ENCODE measurements around the gene RPN2.

Gene RPN2

DNA sequence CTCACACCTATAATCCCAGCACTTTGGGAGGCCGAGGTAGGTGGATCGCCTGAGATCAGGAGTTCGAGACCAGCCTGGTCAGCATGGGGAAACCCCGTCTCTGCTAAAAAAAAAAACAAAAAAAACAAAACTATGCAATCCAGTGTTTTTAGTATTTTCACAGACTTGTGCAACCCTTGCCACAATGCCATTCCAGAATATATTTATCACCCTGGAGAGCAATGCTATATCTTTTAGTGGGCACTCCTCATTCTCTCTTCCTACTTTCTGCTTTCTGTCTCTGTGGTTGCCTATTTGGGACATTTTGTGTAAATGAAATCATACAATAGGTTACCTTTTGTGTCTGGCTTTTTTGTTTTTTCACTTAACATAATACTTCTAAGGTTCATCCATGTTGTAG is 39.3 kb downstream of the RPN2 start:
- no peak overlapping the region for H3K4me3 ChIP-seq (ENCODE audit: low read length)
- TF ChIP-seq ZNF274 (IDR thresholded peaks at IDR 0.05; ENCODE audit: low read depth, low read length) = no peak

DNA sequence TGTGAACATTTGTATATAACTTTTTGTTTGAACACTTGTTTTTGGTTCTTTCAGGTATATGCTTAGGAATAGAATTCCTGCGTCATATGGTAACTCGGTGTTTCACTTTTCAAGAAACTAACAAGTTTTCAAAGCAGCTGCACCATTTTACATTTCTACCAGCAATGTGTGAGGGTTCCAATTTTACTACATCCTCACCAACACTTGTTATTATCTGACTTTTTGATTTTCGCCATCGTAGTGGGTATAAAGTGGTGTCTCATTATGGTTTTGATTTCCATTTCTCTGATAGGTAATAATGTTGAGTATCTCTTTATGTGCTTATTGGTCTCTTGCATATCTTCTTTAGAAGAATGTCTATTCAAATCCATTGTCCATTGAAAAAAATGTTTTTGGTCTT is 39.8 kb downstream of the RPN2 start:
- TF ChIP-seq ZNF274 (IDR thresholded peaks at IDR 0.05; ENCODE audit: low read depth, low read length) = no peak
- no peak overlapping the region for H3K4me3 ChIP-seq (ENCODE audit: low read length)

DNA sequence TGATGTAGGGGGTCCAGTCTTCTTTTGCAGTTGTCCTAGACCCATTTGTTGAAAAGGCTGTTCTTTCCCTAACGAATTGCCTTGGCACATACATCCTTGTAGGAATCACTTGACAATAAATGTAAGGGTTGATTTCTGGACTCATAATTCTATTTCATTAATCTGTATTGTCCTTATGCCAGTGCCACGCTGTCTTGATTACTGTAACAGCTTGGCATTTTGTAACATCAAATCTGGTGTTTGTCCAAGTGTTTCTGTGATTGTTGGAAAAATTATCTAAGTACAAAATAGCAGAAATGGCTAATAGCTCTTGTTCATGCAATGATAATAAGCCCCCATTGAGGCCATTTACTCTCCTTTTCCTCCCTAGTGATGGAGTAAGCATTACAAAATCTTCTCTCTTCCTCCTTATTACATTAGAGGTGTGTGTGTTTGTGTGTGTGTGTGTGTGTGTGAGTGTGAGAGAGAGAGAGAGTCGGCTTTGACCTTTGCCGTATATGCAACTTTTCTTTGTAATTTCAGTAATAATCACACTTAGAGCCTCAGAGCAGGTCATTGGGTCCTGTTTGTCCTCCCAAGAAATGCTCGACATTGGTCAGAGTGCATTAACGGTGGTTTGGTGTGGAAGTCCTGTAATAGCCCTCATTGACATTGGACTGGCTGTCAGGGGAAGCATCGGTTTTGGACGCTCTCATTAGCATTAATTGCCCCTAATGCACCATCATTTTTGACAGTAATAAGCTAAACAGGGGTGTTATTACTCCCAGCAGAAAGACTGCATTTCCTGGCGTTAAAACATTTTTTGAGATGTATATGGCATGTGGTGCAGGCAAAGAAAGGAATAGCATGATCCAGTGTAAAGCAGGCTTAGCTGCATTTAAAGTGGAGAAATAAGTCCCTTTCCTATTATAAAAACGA is 40.9 kb downstream of the RPN2 start:
- TF ChIP-seq ZNF274 (IDR thresholded peaks at IDR 0.05; ENCODE audit: low read depth, low read length) = no peak
- H3K4me3 ChIP-seq (ENCODE audit: low read length) = no peak overlapping the region

DNA sequence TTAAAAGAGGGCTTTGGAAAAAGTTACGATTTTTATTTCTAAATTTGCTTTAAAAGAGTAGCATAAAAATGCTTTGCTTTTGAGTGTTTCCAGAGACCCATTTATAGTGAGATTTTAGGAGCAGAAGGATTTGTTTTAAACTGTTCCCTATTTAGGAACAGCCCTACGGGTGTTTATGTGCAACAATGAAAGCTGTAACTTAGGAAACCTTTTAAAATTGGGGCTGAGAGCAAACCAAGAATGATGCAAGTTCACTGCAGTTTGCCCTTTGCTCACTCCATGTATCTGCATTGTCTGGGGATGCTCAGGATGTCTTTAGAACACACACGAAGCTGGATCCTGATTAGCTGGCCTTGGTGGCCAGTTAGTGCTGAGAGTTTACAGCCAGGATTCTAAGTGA is 41.6 kb downstream of the RPN2 start:
- no peak for TF ChIP-seq ZNF274 (IDR thresholded peaks at IDR 0.05; ENCODE audit: low read depth, low read length)
- H3K4me3 ChIP-seq (ENCODE audit: low read length) = no peak overlapping the region

DNA sequence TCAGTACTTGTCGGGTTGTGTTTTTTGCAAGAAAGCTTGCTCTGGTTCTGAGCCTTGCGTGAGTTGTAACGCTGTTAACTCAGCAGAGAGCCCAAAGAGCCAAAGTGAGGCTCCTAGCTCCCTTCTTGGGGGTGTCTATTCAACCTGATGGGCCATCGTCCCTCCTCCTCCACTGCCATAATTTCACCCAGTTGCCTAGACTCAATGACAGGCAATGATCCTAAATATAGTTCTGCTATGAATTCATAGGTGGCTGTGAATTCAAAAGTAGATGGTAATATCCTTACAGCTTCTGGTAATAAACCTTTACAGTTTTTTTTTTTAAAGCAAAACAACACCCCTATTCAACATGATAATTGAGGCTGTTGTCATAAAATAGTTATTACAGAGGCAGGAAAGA is 43.0 kb downstream of the RPN2 start:
- no peak for TF ChIP-seq ZNF274 (IDR thresholded peaks at IDR 0.05; ENCODE audit: low read depth, low read length)
- no peak overlapping the region for H3K4me3 ChIP-seq (ENCODE audit: low read length)

DNA sequence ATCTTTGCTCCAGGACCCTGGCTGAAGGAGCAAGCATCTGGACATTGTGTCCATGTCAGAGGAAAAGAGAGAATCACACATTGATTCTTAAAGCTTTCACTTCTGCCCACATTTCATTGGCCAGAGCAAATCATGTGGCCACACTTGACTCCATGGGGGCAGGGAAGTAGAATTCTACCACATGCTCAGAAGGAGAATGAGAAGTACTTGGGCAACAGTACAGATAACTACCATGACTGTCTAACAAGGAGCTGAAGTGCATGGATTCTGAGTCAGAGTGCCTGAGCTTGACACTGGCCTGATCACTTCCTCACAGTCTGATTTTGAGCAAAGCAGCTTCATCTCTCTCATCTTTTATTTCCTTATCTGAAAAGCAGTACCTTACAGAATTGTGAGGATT is 43.9 kb downstream of the RPN2 start:
- no peak for TF ChIP-seq ZNF274 (IDR thresholded peaks at IDR 0.05; ENCODE audit: low read depth, low read length)

DNA sequence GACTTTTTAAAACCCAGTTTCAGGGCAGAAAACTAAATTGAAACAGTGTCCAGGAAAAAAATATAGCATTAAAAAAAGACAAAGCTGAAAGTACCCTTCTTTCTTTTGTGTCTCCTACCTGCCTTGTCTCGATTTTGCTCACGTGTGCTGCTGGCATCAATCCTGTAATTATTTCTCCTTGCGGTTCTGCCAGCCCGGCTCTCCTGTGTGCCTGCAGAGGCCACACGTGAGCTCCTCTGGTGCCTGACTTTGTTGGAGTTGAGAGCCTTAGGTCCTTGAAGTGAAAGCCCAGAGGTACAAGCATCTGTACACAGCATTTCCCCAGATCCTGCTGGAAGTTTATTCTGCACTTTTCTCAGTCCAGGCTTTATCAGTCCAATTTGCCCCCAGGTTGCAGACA is 46.0 kb downstream of the RPN2 start:
- no peak for TF ChIP-seq ZNF274 (IDR thresholded peaks at IDR 0.05; ENCODE audit: low read depth, low read length)

More for the DNA sequence above, 43.9 kb downstream of the RPN2 start:
- no peak overlapping the region for H3K4me3 ChIP-seq (ENCODE audit: low read length)

DNA sequence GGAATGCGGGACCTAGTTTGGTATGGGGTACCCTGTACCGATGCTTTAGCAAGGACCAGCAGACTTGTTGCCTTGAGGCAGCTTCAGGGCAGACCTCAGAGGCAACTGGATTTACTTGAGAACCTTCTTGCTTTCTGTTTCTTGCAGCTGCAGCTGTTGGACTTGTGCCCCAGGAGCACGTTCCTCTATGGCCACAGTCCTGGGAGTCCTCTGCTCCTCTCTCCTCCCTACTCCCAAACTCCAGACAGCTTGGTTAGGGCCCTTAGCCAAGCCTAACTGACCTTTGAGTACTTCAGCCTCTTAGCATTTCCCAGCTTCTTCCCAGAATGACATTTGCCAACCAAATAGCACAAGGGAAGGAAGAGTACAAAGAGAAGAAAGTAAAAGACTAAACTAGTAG is 47.8 kb downstream of the RPN2 start:
- no peak for TF ChIP-seq ZNF274 (IDR thresholded peaks at IDR 0.05; ENCODE audit: low read depth, low read length)
- no peak overlapping the region for H3K4me3 ChIP-seq (ENCODE audit: low read length)

More for the DNA sequence above, 46.0 kb downstream of the RPN2 start:
- H3K4me3 ChIP-seq (ENCODE audit: low read length) = no peak overlapping the region

DNA sequence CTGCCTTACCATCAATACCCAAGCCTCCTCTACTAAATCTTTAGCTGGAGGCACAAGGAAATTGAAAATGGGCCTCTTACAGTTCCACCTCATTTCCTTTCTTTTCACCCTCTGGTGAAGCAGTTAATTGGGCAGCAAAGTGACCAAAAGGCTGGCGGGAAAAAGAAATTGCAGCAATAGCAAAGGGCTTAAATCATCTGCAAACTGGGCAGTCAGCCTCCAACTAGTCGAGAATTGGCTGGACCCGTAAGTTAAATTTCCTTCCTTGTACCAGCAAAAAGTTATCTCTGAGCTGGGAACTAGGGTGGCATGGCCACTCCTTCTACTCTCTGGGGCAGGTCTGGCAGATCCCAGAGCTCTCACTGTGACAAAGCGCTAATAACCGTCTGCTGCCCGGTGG is 49.0 kb downstream of the RPN2 start:
- H3K4me3 ChIP-seq (ENCODE audit: low read length) = no peak overlapping the region
- no peak for TF ChIP-seq ZNF274 (IDR thresholded peaks at IDR 0.05; ENCODE audit: low read depth, low read length)

DNA sequence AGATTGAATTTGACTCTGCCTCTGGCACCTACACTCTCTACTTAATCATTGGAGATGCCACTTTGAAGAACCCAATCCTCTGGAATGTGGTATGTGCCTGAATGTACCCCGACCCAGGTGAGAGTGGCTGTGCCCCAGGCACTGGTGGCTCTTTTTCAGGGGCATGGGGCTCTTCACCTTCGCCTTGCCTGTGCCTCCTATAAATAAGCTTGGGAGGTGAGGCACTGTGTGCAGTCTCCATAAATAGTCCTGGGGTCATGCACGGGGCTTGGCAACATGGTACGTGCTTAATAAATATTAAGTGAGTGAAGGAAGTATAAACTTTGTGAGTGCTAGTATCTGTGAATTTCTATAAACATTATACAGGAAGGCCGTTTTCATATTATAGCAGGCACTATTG is 49.5 kb downstream of the RPN2 start:
- H3K4me3 ChIP-seq (ENCODE audit: low read length) = no peak overlapping the region
- no peak for TF ChIP-seq ZNF274 (IDR thresholded peaks at IDR 0.05; ENCODE audit: low read depth, low read length)

DNA sequence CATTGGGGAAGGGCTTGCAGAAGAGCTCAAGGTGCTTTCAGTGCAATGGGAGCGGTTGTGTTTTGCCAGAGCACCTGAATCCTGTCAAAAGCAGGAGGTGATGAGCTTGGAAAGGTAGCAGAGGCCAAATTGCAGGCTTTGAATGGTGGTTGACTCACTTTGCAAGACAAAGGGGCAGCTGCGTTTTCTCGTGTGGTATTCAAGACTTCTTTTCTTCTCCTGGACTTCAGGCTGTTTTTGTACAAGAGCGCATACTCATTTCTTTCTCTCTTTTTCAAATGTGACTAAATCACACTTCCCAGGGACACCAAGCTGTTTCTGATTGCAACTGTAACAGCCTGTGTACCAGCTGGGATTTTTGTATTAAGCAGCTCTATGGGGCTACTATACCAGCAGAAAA is 50.2 kb downstream of the RPN2 start:
- no peak for TF ChIP-seq ZNF274 (IDR thresholded peaks at IDR 0.05; ENCODE audit: low read depth, low read length)
- H3K4me3 ChIP-seq (ENCODE audit: low read length) = no peak overlapping the region

DNA sequence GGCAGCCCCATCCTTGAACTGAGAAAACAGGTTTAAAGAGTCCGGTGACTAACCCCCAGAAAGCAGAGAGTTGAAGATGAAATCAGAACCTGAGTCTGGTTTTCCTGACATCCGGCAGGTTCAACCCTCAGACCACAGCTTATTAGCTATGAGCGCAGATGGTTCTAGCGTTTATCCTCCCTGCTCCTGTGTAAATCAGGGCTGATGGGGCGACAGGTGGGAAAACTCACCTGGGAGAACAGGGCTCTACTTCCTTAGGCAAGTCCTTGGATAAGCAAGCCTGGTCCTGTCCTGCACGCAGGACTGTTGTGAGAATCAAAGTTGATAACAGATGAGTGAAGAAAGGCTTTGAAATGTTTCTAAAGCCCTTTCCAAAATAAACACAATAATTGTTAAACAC is 51.1 kb downstream of the RPN2 start:
- H3K4me3 ChIP-seq (ENCODE audit: low read length) = no peak overlapping the region
- no peak for TF ChIP-seq ZNF274 (IDR thresholded peaks at IDR 0.05; ENCODE audit: low read depth, low read length)

DNA sequence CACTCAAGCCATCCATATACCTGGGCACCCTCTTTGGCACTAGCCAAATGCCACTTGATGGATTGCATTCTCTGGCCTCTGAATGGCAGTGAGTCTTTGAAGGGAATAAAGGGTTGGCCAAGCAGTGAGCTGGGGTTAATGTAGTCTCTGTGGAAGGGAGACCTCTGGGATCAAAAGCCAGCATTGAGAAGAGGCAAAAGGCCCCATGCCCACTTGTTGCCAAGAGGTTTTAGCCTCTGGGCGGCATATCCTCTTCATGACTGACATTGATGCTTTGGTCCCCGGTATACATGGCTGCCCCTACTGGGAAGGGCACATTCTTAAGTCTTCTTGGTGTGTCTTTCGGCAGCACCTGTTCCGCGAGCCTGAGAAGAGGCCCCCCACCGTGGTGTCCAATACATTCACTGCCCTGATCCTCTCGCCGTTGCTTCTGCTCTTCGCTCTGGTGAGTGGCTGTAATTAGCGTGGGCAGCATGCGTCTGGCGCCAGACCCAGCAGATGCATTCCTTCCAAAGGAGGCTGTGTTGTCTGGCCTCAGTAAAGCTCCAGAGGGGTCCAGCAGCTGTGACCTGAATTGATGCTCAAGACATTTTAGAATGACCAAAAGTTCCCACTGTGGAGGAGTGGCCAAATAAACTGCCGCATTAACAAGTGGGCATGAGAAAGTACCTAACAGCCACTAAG is 53.0 kb downstream of the RPN2 start:
- H3K4me3 ChIP-seq (ENCODE audit: low read length) = no peak overlapping the region
- no peak for TF ChIP-seq ZNF274 (IDR thresholded peaks at IDR 0.05; ENCODE audit: low read depth, low read length)

DNA sequence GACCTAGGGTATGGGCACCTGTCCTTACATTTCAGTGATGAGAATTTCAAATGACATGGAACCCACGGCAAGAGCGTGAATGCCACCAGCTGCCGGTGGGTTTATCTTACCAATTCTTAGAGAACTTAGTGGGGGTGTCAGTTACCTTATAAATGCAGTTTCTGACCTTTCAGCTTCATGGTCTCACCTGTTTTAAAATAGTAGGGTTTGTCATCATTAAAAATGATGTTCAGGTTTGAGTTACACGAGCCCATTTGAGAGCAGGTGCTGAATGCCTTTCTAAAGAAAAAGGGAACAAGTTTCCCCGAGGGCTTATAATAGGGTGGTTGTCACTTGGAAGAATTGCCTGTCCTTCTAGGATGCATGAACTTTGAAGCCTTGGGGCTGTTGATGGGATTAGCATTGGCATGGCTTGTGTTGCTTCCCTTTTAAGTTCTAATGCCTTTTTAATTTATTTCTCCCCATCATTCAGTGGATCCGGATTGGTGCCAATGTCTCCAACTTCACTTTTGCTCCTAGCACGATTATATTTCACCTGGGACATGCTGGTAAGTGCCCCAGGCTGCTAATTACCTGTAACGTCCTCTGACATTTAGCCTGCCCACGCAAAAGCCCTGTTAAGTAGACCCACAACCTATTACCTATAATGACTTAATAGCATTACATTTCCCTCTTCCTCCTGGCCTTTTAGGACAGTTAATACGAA is 54.6 kb downstream of the RPN2 start:
- no peak for TF ChIP-seq ZNF274 (IDR thresholded peaks at IDR 0.05; ENCODE audit: low read depth, low read length)
- H3K4me3 ChIP-seq (ENCODE audit: low read length) = no peak overlapping the region

DNA sequence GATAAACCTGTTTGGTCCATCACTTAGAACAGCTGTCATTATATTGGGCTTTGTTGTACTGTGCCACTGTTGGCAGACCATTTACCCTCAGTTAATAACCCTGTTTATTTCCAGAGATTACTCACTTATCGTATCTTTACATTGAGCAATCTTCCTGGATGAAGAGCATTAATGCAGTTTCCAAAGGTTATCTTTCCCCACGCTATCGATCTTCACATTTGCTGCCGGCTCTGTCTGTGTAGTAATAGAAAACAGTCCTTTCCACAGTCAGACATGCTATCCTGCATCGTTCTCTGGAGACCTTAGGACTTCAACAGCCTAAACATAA is 55.1 kb downstream of the RPN2 start:
- H3K4me3 ChIP-seq (ENCODE audit: low read length) = no peak overlapping the region
- no peak for TF ChIP-seq ZNF274 (IDR thresholded peaks at IDR 0.05; ENCODE audit: low read depth, low read length)
